Caco-2 (cell line): ENCODE data around the gene GABRP. TPM values are rescaled to one million over a fixed set of nuclear protein-coding genes. Genes with fewer than 3 reads are reported as not detected.

ENCODE experiments used
- BruUV-seq: library from RNA; stranded (reverse); fragments of 400-500 nt; replicated peaks from 2 replicates; lab custom pipeline; 2021; lab: Mats Ljungman, UMichigan
- CTCF ChIA-PET: fragments of 300-600 bp; sonication (Branson Sonifier 250); formaldehyde crosslinking; loops from one replicate; lab custom pipeline; 2022; ENCODE audit warnings: antibody characterized with exemption; lab: Charles Lee
- POLR2A ChIA-PET: fragments of 300-600 bp; sonication (Branson Sonifier 250); formaldehyde crosslinking; loops from one replicate; lab custom pipeline; 2022; ENCODE audit warnings: antibody characterized with exemption; lab: Charles Lee
- DNase-seq, 2 experiments: peaks; one replicate each; pipeline versions ENCODE4 v3.0.0 to v3.0.0-alpha.2; 2020 to 2022
- H3K27me3 ChIP-seq: replicated peaks from 2 replicates; pipeline ENCODE4 v1.6.0; 2011; ENCODE audit warnings: low read length; ENCODE audit not compliant: control insufficient read depth, insufficient read depth
- H3K36me3 ChIP-seq: 2 replicates; pipeline ENCODE4 v1.5.1; 2011; ENCODE audit warnings: low read length; ENCODE audit not compliant: control insufficient read depth, insufficient read depth
- H3K4me1 ChIP-seq: fragments of 250-450 bp; sonication (Bioruptor Pico); 2 replicates; pipeline ENCODE4 v1.5.1; 2020; ENCODE audit warnings: mild to moderate bottlenecking
- H3K4me3 ChIP-seq: 2 replicates; pipeline ENCODE4 v1.5.1; 2011; ENCODE audit warnings: low read depth, mild to moderate bottlenecking, control low read depth, low read length
- H3K9me3 ChIP-seq: fragments of 250-450 bp; sonication (Bioruptor Pico); 2 replicates; pipeline ENCODE4 v1.5.1; 2020; ENCODE audit warnings: mild to moderate bottlenecking, moderate library complexity
- H3K27ac Mint-ChIP-seq: one replicate; pipeline ENCODE4 v1.8.0; 2022; ENCODE audit warnings: mixed read lengths; ENCODE audit not compliant: unreplicated experiment
- H3K27me3 Mint-ChIP-seq: one replicate; pipeline ENCODE4 v1.8.0; 2022; ENCODE audit warnings: mixed read lengths; ENCODE audit not compliant: insufficient read depth, unreplicated experiment
- H3K36me3 Mint-ChIP-seq: one replicate; pipeline ENCODE4 v1.8.0; 2022; ENCODE audit warnings: mild to moderate bottlenecking, mixed read lengths; ENCODE audit not compliant: insufficient read depth, unreplicated experiment
- H3K4me1 Mint-ChIP-seq: one replicate; pipeline ENCODE4 v1.8.0; 2022; ENCODE audit warnings: low read depth, mixed read lengths; ENCODE audit not compliant: unreplicated experiment
- H3K4me3 Mint-ChIP-seq: one replicate; pipeline ENCODE4 v1.8.0; 2022; ENCODE audit warnings: mild to moderate bottlenecking, moderate library complexity, mixed read lengths; ENCODE audit not compliant: unreplicated experiment
- H3K9me3 Mint-ChIP-seq: one replicate; pipeline ENCODE4 v1.8.0; 2022; ENCODE audit warnings: mixed read lengths; ENCODE audit not compliant: unreplicated experiment
- CTCF ChIP-seq, 2 experiments: fragments of 200-600 bp in 1 of 2; IDR thresholded peaks; 1 replicate in 1 of 2; 2 replicates in 1 of 2; pipeline versions ENCODE4 v1.5.1 to v1.8.0; 2011 to 2022; ENCODE audit warnings: antibody characterized with exemption in 1 of 2, control low read depth in 1 of 2, inconsistent platforms in 1 of 2, low read depth in 1 of 2, low read length in 1 of 2, mild to moderate bottlenecking in 1 of 2, moderate library complexity in 1 of 2; ENCODE audit not compliant: insufficient read depth in 1 of 2, severe bottlenecking in 1 of 2, unreplicated experiment in 1 of 2
- intact Hi-C: fragments of 100-400 bp; cut with micrococcal nuclease; formaldehyde crosslinking; loops from one replicate; pipeline ENCODE4 v1.10.0; 2022; ENCODE audit not compliant: unreplicated experiment
- total RNA-seq: library from RNA; stranded (reverse); gene quantifications from 2 replicates; pipeline ENCODE4 v1.2.3, GENCODE V29; 2022

GABRP gene
- total RNA-seq, 1 experiment from 2014 or later = 4.8 TPM

- Histone ChIP-seq H3K4me1 (peaks cover 25% of the 10 kb centered on the region), H3K4me3 (peak overlapping the region; percentile 78), H3K36me3 (no peaks in the 10 kb centered on the region), H3K27me3 (no peaks in the 10 kb centered on the region), H3K9me3 (peaks cover 12% of the 10 kb centered on the region)
- Mint-ChIP-seq H3K36me3 (peaks cover 14% of the 10 kb centered on the region), H3K27me3 (no peaks in the 10 kb centered on the region), H3K27ac (peak overlapping the region; percentile 61), H3K4me3 (peak overlapping the region; percentile 61), H3K9me3 (peaks cover 31% of the 10 kb centered on the region), H3K4me1 (peaks cover 19% of the 10 kb centered on the region)
- CTCF ChIA-PET = no interaction called here
- no peak for TF ChIP-seq CTCF (IDR thresholded peaks at IDR 0.05; ENCODE audit: insufficient read depth in 1 of 2, low read depth in 1 of 2, low read length in 1 of 2, severe bottlenecking in 1 of 2, unreplicated experiment in 1 of 2)
- POLR2A ChIA-PET = no interaction called here
- intact Hi-C loops = no loop called here
- DNase-seq = no peak
- no TSS peak for BruUV-seq
Observed at GRCh38 chr5:170860818-170861666, 77.5 kb downstream of the GABRP start.

GRCh38 chr5:170861667-170861916, 78.1 kb downstream of the GABRP start:
- H3K9me3 ChIP-seq = peaks cover 12% of the 10 kb centered on the region
- H3K4me1 Mint-ChIP-seq = peaks cover 19% of the 10 kb centered on the region
- peaks cover 25% of the 10 kb centered on the region for H3K4me1 ChIP-seq
- no peaks in the 10 kb centered on the region for H3K27me3 ChIP-seq
- H3K9me3 Mint-ChIP-seq = peaks cover 31% of the 10 kb centered on the region
- intact Hi-C loops = no loop called here
- peak overlapping the region; percentile 61 for H3K4me3 Mint-ChIP-seq
- ChIA-PET CTCF (no interaction called here), POLR2A (no interaction called here)
- H3K36me3 Mint-ChIP-seq = peaks cover 14% of the 10 kb centered on the region
- H3K4me3 ChIP-seq = peak overlapping the region; percentile 78
- no peak for TF ChIP-seq CTCF (IDR thresholded peaks at IDR 0.05; ENCODE audit: insufficient read depth in 1 of 2, low read depth in 1 of 2, low read length in 1 of 2, severe bottlenecking in 1 of 2, unreplicated experiment in 1 of 2)
- peak overlapping the region; percentile 38 for H3K27ac Mint-ChIP-seq
- no peaks in the 10 kb centered on the region for H3K36me3 ChIP-seq
- BruUV-seq = no TSS peak
- H3K27me3 Mint-ChIP-seq = no peaks in the 10 kb centered on the region
- no peak for DNase-seq

GRCh38 chr5:170861917-170862766, 78.6 kb downstream of the GABRP start, which contains the start of gene RANBP17:
RANBP17 (plus strand) TSS chr5:170862018.
- peaks cover 31% of the 10 kb centered on the region for H3K9me3 Mint-ChIP-seq
- no peaks in the 10 kb centered on the region for H3K27me3 Mint-ChIP-seq
- H3K4me3 Mint-ChIP-seq = peak within 1 kb of the TSS; percentile 61
- Histone ChIP-seq H3K4me1 (peaks cover 25% of the 10 kb centered on the region), H3K36me3 (no peaks in the 10 kb centered on the region), H3K4me3 (peak within 1 kb of the TSS; percentile 78), H3K27me3 (no peaks in the 10 kb centered on the region), H3K9me3 (peaks cover 12% of the 10 kb centered on the region)
- H3K27ac Mint-ChIP-seq = peak within 1 kb of the TSS; percentile 61
- ChIA-PET CTCF (no interaction called here), POLR2A (no interaction called here)
- H3K36me3 Mint-ChIP-seq = peaks cover 14% of the 10 kb centered on the region
- DNase-seq = peak; percentile 84 to 90
- BruUV-seq = no TSS peak
- peak in 1 of 2 experiments; percentile 18 for TF ChIP-seq CTCF (IDR thresholded peaks at IDR 0.05; ENCODE audit: insufficient read depth in 1 of 2, low read depth in 1 of 2, low read length in 1 of 2, severe bottlenecking in 1 of 2, unreplicated experiment in 1 of 2)
- intact Hi-C loops = no loop called here
- H3K4me1 Mint-ChIP-seq = peaks cover 19% of the 10 kb centered on the region
